ENCODE results near the gene UGT1A6. TPM values are rescaled to one million over a fixed set of nuclear protein-coding genes. Genes with fewer than 3 reads are reported as not detected.
A peak's percentile ranks its signal among the peaks of the same experiment; 100 is the strongest.

UGT1A6 gene
- total RNA-seq, 1 donor from 2014 or later = 3.1 TPM

- DNase-seq (ENCODE audit: low spot score) = no peak
Observed at GRCh38 chr2:233800208-233800607, 107.5 kb downstream of the UGT1A6 start.

- DNase-seq (ENCODE audit: low spot score) = no peak
Observed at GRCh38 chr2:233801357-233802131, 108.9 kb downstream of the UGT1A6 start.

- DNase-seq (ENCODE audit: low spot score) = no peak
Observed at GRCh38 chr2:233802132-233802815, 109.6 kb downstream of the UGT1A6 start.

- DNase-seq (ENCODE audit: low spot score) = no peak
Observed at GRCh38 chr2:233803292-233803911, 110.7 kb downstream of the UGT1A6 start.

GRCh38 chr2:233803994-233804393, 111.3 kb downstream of the UGT1A6 start:
- DNase-seq (ENCODE audit: low spot score) = no peak

- no peak for DNase-seq (ENCODE audit: low spot score)
Observed at GRCh38 chr2:233807215-233807865, 114.7 kb downstream of the UGT1A6 start.

DNA sequence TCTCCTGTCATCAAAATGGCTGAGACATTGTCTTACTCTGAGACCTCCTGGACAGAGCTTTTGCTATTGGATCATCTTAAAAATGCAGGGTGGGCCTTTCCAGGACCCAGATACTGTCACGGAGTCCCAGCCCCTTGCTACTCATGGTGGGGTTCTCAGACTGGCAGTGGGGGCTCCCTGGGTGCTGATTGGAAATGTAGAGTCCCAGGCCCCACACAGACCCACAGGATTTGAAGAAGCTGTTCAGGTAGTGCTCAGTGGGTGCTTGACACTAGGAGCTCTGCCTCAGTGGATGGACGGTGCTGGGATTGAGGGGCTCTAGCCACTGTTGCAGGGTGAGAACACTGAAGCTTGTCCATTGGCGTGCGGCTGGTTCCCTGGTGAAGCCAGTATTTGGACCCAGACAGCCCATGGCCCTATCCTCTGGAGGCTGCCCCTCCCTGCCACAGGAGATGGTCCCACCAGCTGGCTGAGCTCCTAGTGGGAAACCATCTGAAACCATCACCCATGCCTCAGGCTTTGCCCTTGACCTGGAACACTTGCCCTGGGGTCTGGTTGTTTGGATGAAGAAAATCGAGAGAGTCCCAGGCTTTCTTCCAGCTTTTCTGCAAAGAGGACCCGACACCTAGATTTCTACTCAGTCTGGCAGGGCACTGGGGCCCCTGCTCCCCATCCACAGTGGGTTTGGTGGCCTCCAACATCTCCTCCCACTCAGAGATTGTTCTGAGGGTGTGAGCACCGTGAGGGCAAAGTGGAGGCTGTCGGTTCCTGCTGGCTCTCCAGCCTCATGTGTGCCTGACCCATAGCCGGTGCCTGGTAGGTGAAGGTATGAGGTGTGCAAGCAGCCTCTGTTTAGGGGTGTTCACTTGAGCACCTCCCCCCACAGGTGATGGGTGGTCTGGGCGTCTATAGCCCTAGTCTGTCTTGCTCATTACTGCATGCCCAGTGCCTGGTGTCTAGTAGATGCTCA, 115.6 kb downstream of the UGT1A6 start:
- DNase-seq (ENCODE audit: low spot score) = no peak

GRCh38 chr2:233810385-233810784, 117.7 kb downstream of the UGT1A6 start:
- DNase-seq (ENCODE audit: low spot score) = no peak

DNA sequence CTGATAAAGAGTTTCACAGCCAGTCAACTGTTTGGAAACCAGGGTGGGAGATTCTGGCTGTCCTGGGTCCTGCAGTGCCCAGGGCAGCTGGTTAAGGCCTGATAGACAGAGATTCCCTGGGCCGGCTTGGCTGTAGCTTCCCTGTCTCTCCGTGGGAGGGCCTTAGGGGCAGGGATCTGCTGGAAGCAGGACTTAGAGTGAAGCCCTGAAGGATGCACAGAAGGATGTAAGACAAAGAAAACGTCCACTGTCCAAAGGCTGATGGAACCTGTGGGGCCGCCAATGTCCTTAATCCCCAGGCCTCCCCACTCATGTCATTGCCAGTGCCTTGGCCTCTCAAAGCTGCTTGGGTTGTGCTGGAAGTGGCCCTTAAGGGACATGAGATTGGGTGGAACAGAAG, 118.4 kb downstream of the UGT1A6 start:
- DNase-seq (ENCODE audit: low spot score) = no peak

DNA sequence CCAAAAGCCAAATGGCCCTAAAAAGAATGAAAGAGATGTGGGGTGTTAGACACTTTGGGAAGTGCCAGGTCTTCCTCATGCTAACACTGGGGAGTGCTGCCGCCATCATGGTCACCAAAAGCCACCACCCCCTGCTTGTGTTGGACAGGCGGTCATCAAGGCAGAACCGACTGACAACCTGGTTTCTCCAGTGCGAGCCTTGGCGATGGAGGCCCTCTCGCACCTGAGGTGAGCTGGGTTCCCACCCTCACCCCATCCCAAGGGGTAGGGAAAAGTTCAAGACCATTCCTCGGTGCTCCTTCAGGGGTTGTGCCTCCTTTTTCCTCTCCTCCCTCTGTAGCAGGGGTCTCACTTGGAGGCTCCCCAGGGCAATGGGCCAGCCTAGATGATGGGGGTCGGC, 119.0 kb downstream of the UGT1A6 start:
- DNase-seq (ENCODE audit: low spot score) = no peak

DNA sequence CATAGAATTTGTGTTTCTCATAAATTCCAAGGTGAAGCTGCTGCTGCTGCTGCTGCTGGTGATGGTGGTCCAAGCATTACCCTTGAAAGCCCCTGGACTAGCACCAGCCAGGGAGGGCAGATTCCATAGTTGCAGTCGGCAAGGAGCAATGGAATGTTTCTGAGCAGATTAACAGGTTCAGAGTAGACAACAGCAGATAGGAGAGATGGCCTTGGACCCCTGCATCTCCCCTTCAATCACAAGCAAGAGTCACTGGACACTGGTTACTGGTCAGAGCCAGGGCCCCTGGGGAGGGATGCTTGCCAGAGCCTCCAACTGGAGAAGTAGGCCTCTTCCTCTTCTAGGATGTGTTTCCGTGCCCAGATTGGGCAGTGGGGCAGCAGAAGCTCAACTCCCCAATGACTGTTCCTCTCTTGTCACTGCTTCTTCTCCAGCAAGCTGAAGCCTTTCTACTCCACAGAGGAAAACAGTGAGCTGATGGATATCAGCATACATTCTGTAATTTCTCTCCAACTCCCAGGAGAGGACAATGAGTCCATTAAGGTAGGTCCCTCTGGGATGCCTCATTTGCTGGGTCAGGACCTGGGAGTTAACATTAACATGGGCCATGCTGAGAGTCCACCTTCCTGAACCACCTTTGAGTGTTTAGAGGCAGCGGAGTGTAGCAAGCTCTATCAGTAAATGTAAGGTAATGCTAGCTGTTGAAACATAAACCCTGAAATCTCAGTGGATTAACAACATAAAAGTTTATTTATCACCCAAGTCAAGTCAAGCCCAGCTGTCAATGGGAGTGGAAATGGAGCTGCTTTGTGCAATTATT, 120.8 kb downstream of the UGT1A6 start:
- no peak for DNase-seq (ENCODE audit: low spot score)

GRCh38 chr2:233814056-233814835, 121.6 kb downstream of the UGT1A6 start:
- no peak for DNase-seq (ENCODE audit: low spot score)

- DNase-seq (ENCODE audit: low spot score) = no peak
Observed at GRCh38 chr2:233815861-233816260, 123.2 kb downstream of the UGT1A6 start.

- DNase-seq (ENCODE audit: low spot score) = no peak
Observed at GRCh38 chr2:233816334-233816733, 123.6 kb downstream of the UGT1A6 start.

DNA sequence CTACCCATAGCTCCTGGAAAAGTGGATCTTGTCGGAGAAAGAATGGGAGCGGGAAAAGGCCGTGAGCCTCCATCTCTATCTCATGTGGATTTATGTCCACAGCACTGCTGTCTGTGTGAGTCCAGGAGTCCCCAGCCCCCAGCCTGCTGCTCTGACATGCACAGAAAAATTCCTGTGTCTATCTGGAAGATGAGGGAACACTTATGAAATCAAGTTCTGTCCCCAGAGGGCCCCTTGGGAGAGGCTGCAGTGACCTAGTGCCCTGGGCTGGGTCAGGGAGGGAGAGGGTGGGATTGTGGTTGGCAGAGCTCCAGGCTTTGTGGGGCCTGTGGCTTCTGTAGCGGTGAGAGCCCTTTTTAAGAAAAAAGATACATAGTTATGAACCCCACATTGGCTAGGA, 124.1 kb downstream of the UGT1A6 start:
- peak; percentile 55 for DNase-seq (ENCODE audit: low spot score)

- DNase-seq (ENCODE audit: low spot score) = peak; percentile 52
Observed at GRCh38 chr2:233817361-233817911, 124.7 kb downstream of the UGT1A6 start.

- DNase-seq (ENCODE audit: low spot score) = no peak
Observed at GRCh38 chr2:233817995-233818638, 125.4 kb downstream of the UGT1A6 start.
